Measurements from ENCODE around the gene F2. TPM values are rescaled to one million over a fixed set of nuclear protein-coding genes. Genes with fewer than 3 reads are reported as not detected.

The F2 gene
- total RNA-seq, 2 donors from 2014 or later: 0.89 to 1.5 TPM

DNA sequence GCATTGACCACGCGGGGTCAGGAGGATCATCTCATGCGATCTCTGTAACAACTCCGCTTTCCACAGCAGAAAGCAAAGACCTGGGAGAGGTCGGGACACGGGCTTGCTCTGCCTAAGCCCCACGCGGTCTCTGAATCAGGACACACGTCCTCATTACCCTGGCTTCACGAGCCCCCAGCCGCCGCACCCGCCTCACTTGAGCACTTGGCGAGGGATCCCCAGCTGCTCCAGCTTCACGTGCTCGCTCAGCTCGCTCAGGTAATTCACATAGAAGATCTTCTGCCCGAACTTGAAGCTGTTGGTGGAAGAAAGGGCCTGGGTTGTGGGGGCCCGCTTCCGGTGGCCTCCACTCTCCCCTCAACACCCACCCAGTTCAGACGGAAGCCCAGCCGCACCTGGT is 38.2 kb upstream of the F2 start:
- no peak overlapping the region for H3K4me3 Mint-ChIP-seq
- Histone ChIP-seq H3K36me3 (ENCODE audit: control insufficient read depth, insufficient read depth, low read length) (peaks cover 25% of the 10 kb centered on the region), H3K27ac (ENCODE audit: low read depth, low read length) (no peak overlapping the region), H3K4me3 (ENCODE audit: low read length) (no peak overlapping the region), H3K9ac (ENCODE audit: extremely low read depth, low read length, poor library complexity, severe bottlenecking) (no peak overlapping the region), H3K9me3 (ENCODE audit: control insufficient read depth, low read length) (no peaks in the 10 kb centered on the region), H3K27me3 (ENCODE audit: control insufficient read depth, insufficient read depth, low read length, poor library complexity, severe bottlenecking) (no peaks in the 10 kb centered on the region), H3K4me1 (ENCODE audit: control insufficient read depth, insufficient read depth, low read length) (no peaks in the 10 kb centered on the region)
- peaks cover under 1% of the 10 kb centered on the region for H3K4me1 Mint-ChIP-seq
- 95% methylated on average over 10 to 22 of the region's 22 CpGs for WGBS, 2 experiments (ENCODE audit: insufficient coverage in 1 of 2, insufficient read length in 1 of 2)
- no peaks in the 10 kb centered on the region for H3K9me3 Mint-ChIP-seq
- H3K27me3 Mint-ChIP-seq (ENCODE audit: insufficient read depth): no peaks in the 10 kb centered on the region
- H3K27ac Mint-ChIP-seq: no peak overlapping the region
- TF ChIP-seq, protein P1, sequence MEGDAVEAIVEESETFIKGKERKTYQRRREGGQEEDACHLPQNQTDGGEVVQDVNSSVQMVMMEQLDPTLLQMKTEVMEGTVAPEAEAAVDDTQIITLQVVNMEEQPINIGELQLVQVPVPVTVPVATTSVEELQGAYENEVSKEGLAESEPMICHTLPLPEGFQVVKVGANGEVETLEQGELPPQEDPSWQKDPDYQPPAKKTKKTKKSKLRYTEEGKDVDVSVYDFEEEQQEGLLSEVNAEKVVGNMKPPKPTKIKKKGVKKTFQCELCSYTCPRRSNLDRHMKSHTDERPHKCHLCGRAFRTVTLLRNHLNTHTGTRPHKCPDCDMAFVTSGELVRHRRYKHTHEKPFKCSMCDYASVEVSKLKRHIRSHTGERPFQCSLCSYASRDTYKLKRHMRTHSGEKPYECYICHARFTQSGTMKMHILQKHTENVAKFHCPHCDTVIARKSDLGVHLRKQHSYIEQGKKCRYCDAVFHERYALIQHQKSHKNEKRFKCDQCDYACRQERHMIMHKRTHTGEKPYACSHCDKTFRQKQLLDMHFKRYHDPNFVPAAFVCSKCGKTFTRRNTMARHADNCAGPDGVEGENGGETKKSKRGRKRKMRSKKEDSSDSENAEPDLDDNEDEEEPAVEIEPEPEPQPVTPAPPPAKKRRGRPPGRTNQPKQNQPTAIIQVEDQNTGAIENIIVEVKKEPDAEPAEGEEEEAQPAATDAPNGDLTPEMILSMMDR (conservative IDR thresholded peaks at IDR 0.05): no peak
- no peak for DNase-seq
- H3K36me3 Mint-ChIP-seq (ENCODE audit: low read depth): peaks cover 30% of the 10 kb centered on the region

DNA sequence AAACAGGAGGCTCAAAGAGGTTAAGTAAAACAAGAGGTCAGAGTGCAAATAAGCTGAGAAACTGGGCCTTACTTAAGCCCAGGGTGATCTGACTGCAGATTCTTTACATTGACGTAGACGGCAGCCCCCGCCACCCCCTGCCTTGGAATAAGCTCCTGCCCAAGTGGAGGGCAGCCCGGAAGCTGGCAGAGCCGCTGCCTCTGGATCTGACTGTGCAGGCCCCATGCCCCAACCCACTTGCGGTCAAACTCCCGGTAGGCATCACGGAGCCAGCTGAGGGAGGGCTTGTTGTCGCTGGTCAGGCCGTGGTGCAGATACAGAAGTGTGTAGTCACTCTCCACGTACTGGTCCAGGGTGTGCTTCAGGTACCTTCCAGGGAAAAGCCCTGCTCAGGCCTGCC is 37.2 kb upstream of the F2 start:
- WGBS, 2 experiments (ENCODE audit: insufficient coverage in 1 of 2, insufficient read length in 1 of 2): 96 to 97% methylated on average over 11 of the region's 11 CpGs
- H3K9ac ChIP-seq (ENCODE audit: extremely low read depth, low read length, poor library complexity, severe bottlenecking): no peak overlapping the region
- H3K27me3 Mint-ChIP-seq (ENCODE audit: insufficient read depth): no peaks in the 10 kb centered on the region
- TF ChIP-seq, protein P1 (conservative IDR thresholded peaks at IDR 0.05): no peak
- H3K27me3 ChIP-seq (ENCODE audit: control insufficient read depth, insufficient read depth, low read length, poor library complexity, severe bottlenecking): no peaks in the 10 kb centered on the region
- H3K4me3 ChIP-seq (ENCODE audit: low read length): no peak overlapping the region
- DNase-seq: no peak
- H3K27ac ChIP-seq (ENCODE audit: low read depth, low read length): no peak overlapping the region
- no peak overlapping the region for H3K27ac Mint-ChIP-seq
- peaks cover 36% of the 10 kb centered on the region for H3K36me3 Mint-ChIP-seq (ENCODE audit: low read depth)
- no peak overlapping the region for H3K4me3 Mint-ChIP-seq
- no peaks in the 10 kb centered on the region for H3K9me3 ChIP-seq (ENCODE audit: control insufficient read depth, low read length)
- peaks cover 25% of the 10 kb centered on the region for H3K36me3 ChIP-seq (ENCODE audit: control insufficient read depth, insufficient read depth, low read length)
- H3K4me1 Mint-ChIP-seq: no peaks in the 10 kb centered on the region
- H3K9me3 Mint-ChIP-seq: no peaks in the 10 kb centered on the region
- no peaks in the 10 kb centered on the region for H3K4me1 ChIP-seq (ENCODE audit: control insufficient read depth, insufficient read depth, low read length)

DNA sequence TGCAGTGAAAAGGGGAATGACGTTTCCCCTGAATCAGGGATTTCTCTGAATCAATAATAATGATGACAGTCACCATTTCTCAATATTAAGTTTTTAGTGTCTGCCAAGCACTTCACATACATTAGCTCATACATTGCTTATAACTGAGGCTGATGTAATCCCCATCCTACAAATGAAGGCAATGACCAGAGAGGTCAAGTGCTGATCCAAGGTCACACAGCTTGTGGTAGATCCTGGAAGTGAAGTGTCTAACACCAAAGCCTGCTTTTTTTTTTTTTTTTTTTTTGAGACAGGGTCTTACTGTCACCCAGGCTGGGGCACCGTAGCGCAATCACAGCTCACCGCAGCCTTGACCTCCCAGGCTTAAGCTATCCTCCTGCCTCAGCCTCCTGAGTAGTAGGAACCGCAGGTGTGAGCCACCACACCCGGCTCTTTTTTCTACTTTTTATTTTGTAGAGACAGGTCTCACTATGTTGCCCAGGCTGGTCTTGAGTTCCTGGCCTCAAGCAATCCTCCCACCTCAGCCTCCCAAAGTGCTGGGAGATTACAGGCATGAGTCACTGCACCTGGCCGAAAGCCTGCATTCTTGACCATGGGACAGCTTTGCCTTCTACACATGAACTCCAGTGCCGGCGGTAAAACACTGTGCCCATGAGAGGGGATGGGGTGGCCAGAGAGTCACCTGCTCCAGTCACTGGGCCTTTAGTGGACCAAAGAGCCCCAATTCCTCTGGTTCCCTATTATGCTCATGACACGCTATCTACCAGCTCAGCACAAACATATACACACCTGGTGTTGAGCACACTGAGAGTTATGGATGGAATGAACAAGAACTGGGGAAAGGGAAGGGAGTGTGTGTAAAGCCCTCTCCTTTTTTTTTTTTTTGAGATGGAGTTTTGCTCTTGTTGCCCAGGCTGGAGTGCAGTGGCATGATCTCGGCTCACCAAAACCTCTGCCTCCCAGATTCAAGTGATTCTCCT is 36.0 kb upstream of the F2 start:
- H3K4me1 Mint-ChIP-seq: no peaks in the 10 kb centered on the region
- H3K9me3 Mint-ChIP-seq: no peaks in the 10 kb centered on the region
- WGBS, 2 experiments (ENCODE audit: insufficient coverage in 1 of 2, insufficient read length in 1 of 2): 95% methylated on average over 7 to 10 of the region's 11 CpGs
- H3K27me3 ChIP-seq (ENCODE audit: control insufficient read depth, insufficient read depth, low read length, poor library complexity, severe bottlenecking): no peaks in the 10 kb centered on the region
- H3K4me1 ChIP-seq (ENCODE audit: control insufficient read depth, insufficient read depth, low read length): no peaks in the 10 kb centered on the region
- no peaks in the 10 kb centered on the region for H3K9me3 ChIP-seq (ENCODE audit: control insufficient read depth, low read length)
- no peak overlapping the region for H3K4me3 Mint-ChIP-seq
- peaks cover 47% of the 10 kb centered on the region for H3K36me3 Mint-ChIP-seq (ENCODE audit: low read depth)
- no peak overlapping the region for H3K27ac ChIP-seq (ENCODE audit: low read depth, low read length)
- H3K27ac Mint-ChIP-seq: no peak overlapping the region
- TF ChIP-seq, protein P1 (conservative IDR thresholded peaks at IDR 0.05): no peak
- peaks cover 35% of the 10 kb centered on the region for H3K36me3 ChIP-seq (ENCODE audit: control insufficient read depth, insufficient read depth, low read length)
- no peak overlapping the region for H3K9ac ChIP-seq (ENCODE audit: extremely low read depth, low read length, poor library complexity, severe bottlenecking)
- H3K4me3 ChIP-seq (ENCODE audit: low read length): no peak overlapping the region
- DNase-seq: no peak
- no peaks in the 10 kb centered on the region for H3K27me3 Mint-ChIP-seq (ENCODE audit: insufficient read depth)
